Psoas muscle (tissue), 8 donors: ENCODE results near the gene GPATCH4. TPM values are rescaled to one million over a fixed set of nuclear protein-coding genes. Genes with fewer than 3 reads are reported as not detected.

Source experiments
- ATAC-seq, 4 donors: fragments of 200-7000 bp; cut with Tn5 transposase; one replicate each; pipeline ENCODE4 v1.9.1; 2020; ENCODE audit warnings: moderate library complexity in 3 of 4, mild to moderate bottlenecking in 2 of 4
- DNase-seq, 2 donors: peaks; one replicate each; pipeline ENCODE4 v3.0.0-alpha.2; 2020
- H3K27ac ChIP-seq: fragments of 200-600 bp; one replicate; pipeline ENCODE4 v1.8.0; 2022
- H3K27me3 ChIP-seq, 3 donors: fragments of 200-600 bp in 1 of 3; one replicate each; pipeline versions ENCODE4 v1.6.1 to v1.8.0; 2013 to 2022; ENCODE audit warnings: low read length in 2 of 3, mild to moderate bottlenecking in 2 of 3, moderate library complexity in 1 of 3; ENCODE audit not compliant: insufficient read depth in 3 of 3
- H3K36me3 ChIP-seq, 2 donors: fragments of 200-600 bp in 1 of 2; one replicate each; pipeline versions ENCODE4 v1.6.1 to v1.8.0; 2013 to 2022; ENCODE audit warnings: low read depth in 1 of 2, mild to moderate bottlenecking in 1 of 2, moderate library complexity in 1 of 2; ENCODE audit not compliant: insufficient read depth in 1 of 2
- H3K4me1 ChIP-seq: fragments of 200-600 bp; one replicate; pipeline ENCODE4 v1.8.0; 2022
- H3K4me3 ChIP-seq: fragments of 200-600 bp; one replicate; pipeline ENCODE4 v1.8.0; 2022; ENCODE audit warnings: mild to moderate bottlenecking
- H3K9me3 ChIP-seq: fragments of 200-600 bp; one replicate; pipeline ENCODE4 v1.8.0; 2022
- CTCF ChIP-seq: fragments of 200-600 bp; IDR thresholded peaks from one replicate; pipeline ENCODE4 v1.8.0; 2022; ENCODE audit warnings: antibody characterized with exemption
- WGBS, 3 donors: extraction: QIAGEN DNeasy Blood & Tissue Kit; methylation state at CpG; one replicate each; pipeline versions ENCODE4 v1.1.6 to v1.1.7; 2013; 5-methylcytosine and 5-hydroxymethylcytosine counted together
- intact Hi-C, 2 donors: fragments of 100-400 bp; cut with DNase I; formaldehyde crosslinking; loops; one replicate each; pipeline versions ENCODE4 v1.11.0 to v1.14.2; 2022
- polyA plus RNA-seq, 3 donors: library from polyadenylated mRNA; stranded (reverse); fragments of 200-250 nt; gene quantifications; one replicate each; pipeline ENCODE4 v1.2.3, GENCODE V29; 2013
- total RNA-seq, 4 donors: library from RNA; stranded (reverse); fragmentation: NEBNext Ultra II Directional in 2 of 4; extraction: Animal tissue kit (Norgen Biotek cat#: 25700) in 2 of 4; gene quantifications; one replicate each; pipeline versions ENCODE4 v1.2.1 to v1.2.4, GENCODE V29; 2021 to 2023
- donor health status: healthy with polysubstance abuse.
- donor health status: DM: no; HTN: no; CAD: no; lungs with moderate emphysema.
- donor health status: Bipolar disorder and iron deficiency.
- donor health status: healthy.
- donor health status: DM: yes; HTN: yes; CAD: no.
- donor health status: DM: no; HTN: no; CAD: no.
- donor health status: DM: no; HTN: no; CAD: no.
- donor health status: DM: yes; HTN: yes; CAD: no.

Gene GPATCH4
- total and polyA plus RNA-seq, 7 donors, result 30.6 to 110 (median 73.4) TPM

GRCh38 chr1:156646738-156647211 lies 45.5 kb upstream of the GPATCH4 start:
- H3K36me3 ChIP-seq, result no peaks in the 10 kb centered on the region
- TF ChIP-seq CTCF, result no peak
- no peak overlapping the region for H3K4me3 ChIP-seq
- ATAC-seq, result no peak
- H3K4me1 ChIP-seq, result peaks cover 7% of the 10 kb centered on the region
- intact Hi-C loops, result no loop called here
- H3K9me3 ChIP-seq, result no peaks in the 10 kb centered on the region
- DNase-seq, result no peak
- no peak overlapping the region for H3K27ac ChIP-seq
- WGBS, 3 donors, result 14 to 17% (median 15%) methylated on average over 28 to 51 of the region's 51 CpGs
- H3K27me3 ChIP-seq, result peaks cover 0 to 92% (median 20%) of the 10 kb centered on the region in 3 donors

- no peak for DNase-seq
- WGBS, 3 donors, result 83 to 95% (median 84%) methylated on average over 1 of the region's 1 CpG
- Histone ChIP-seq H3K27ac (no peak overlapping the region), H3K36me3 (no peaks in the 10 kb centered on the region), H3K4me3 (no peak overlapping the region), H3K27me3 (peaks cover 0 to 86% (median 20%) of the 10 kb centered on the region in 3 donors), H3K9me3 (no peaks in the 10 kb centered on the region), H3K4me1 (peaks cover 14% of the 10 kb centered on the region)
- ATAC-seq, result no peak
- no peak for TF ChIP-seq CTCF
- intact Hi-C loops, result no loop called here
Measured at GRCh38 chr1:156645666-156646065, 44.4 kb upstream of the GPATCH4 start.

- DNase-seq, result no peak
- H3K4me1 ChIP-seq, result peaks cover 17% of the 10 kb centered on the region
- 26 to 42% (median 32%) methylated on average over 3 of the region's 3 CpGs for WGBS, 3 donors
- no peaks in the 10 kb centered on the region for H3K36me3 ChIP-seq
- no peak overlapping the region for H3K4me3 ChIP-seq
- no peak overlapping the region for H3K27ac ChIP-seq
- H3K9me3 ChIP-seq, result no peaks in the 10 kb centered on the region
- no peak for TF ChIP-seq CTCF
- peaks cover 0 to 81% (median 15%) of the 10 kb centered on the region in 3 donors for H3K27me3 ChIP-seq
- intact Hi-C loops, result no loop called here
- ATAC-seq, result no peak
Measured at GRCh38 chr1:156645056-156645455, 43.8 kb upstream of the GPATCH4 start.

GRCh38 chr1:156644640-156645039 lies 43.4 kb upstream of the GPATCH4 start:
- Histone ChIP-seq H3K27ac (no peak overlapping the region), H3K4me1 (peaks cover 21% of the 10 kb centered on the region), H3K4me3 (no peak overlapping the region), H3K36me3 (no peaks in the 10 kb centered on the region), H3K9me3 (no peaks in the 10 kb centered on the region), H3K27me3 (peaks cover 0 to 77% (median 15%) of the 10 kb centered on the region in 3 donors)
- DNase-seq, result no peak
- no peak for ATAC-seq
- no peak for TF ChIP-seq CTCF
- intact Hi-C loops, result no loop called here
- 31 to 41% (median 38%) methylated on average over 1 of the region's 1 CpG for WGBS, 3 donors

- H3K27ac ChIP-seq, result no peak overlapping the region
- peaks cover 0 to 73% (median 15%) of the 10 kb centered on the region in 3 donors for H3K27me3 ChIP-seq
- peaks cover 26% of the 10 kb centered on the region for H3K4me1 ChIP-seq
- intact Hi-C loops, result no loop called here
- no peaks in the 10 kb centered on the region for H3K36me3 ChIP-seq
- 68 to 84% (median 80%) methylated on average over 2 to 3 of the region's 3 CpGs for WGBS, 3 donors
- ATAC-seq (no peak), DNase-seq (no peak)
- no peak for TF ChIP-seq CTCF
- H3K9me3 ChIP-seq, result no peaks in the 10 kb centered on the region
- no peak overlapping the region for H3K4me3 ChIP-seq
Measured at GRCh38 chr1:156644146-156644545, 42.9 kb upstream of the GPATCH4 start.
